GM12878 (cell line): ENCODE data around the gene CCR7. TPM values are rescaled to one million over a fixed set of nuclear protein-coding genes. Genes with fewer than 3 reads are reported as not detected.

Source experiments
- BRCA1 ChIP-seq: IDR thresholded peaks from 2 replicates; pipeline ENCODE4 v1.6.1; 2011; ENCODE audit warnings: low read depth, low read length, improper control_type of control experiment
- CEBPZ ChIP-seq: fragments of 150-350 bp; IDR thresholded peaks from 2 replicates; pipeline ENCODE4 v1.6.1; 2016; ENCODE audit warnings: low read depth, low read length
- HSF1 ChIP-seq: fragments of 150-350 bp; IDR thresholded peaks from 2 replicates; pipeline ENCODE4 v1.6.1; 2014; ENCODE audit warnings: mild to moderate bottlenecking, low read depth, low read length
- IKZF2 ChIP-seq, 2 experiments: fragments of 450-650 bp; IDR thresholded peaks; 2 replicates each; pipeline ENCODE4 v1.6.1; 2017; ENCODE audit warnings: mild to moderate bottlenecking in 2 of 2, moderate library complexity in 2 of 2
- IRF5 ChIP-seq: fragments of 450-650 bp; IDR thresholded peaks from 2 replicates; pipeline ENCODE4 v1.6.1; 2017; ENCODE audit warnings: borderline replicate concordance
- MTA3 ChIP-seq: IDR thresholded peaks from 2 replicates; pipeline ENCODE4 v1.6.1; 2012; ENCODE audit warnings: low read length, inconsistent platforms, borderline replicate concordance
- NBN ChIP-seq: fragments of 450-650 bp; IDR thresholded peaks from 2 replicates; pipeline ENCODE4 v1.6.1; 2016
- NFYA ChIP-seq: IDR thresholded peaks from 2 replicates; pipeline ENCODE4 v1.6.1; 2011; ENCODE audit warnings: low read depth, mild to moderate bottlenecking, low read length, improper control_type of control experiment, borderline replicate concordance
- RAD51 ChIP-seq: fragments of 450-650 bp; IDR thresholded peaks from 2 replicates; pipeline ENCODE4 v1.6.1; 2016; ENCODE audit warnings: moderate library complexity, mild to moderate bottlenecking, inconsistent platforms
- RUNX3 ChIP-seq: IDR thresholded peaks from 2 replicates; pipeline ENCODE4 v1.6.1; 2012; ENCODE audit warnings: low read length, inconsistent platforms
- TARDBP ChIP-seq: IDR thresholded peaks from 2 replicates; pipeline ENCODE4 v1.6.1; 2016; ENCODE audit warnings: borderline replicate concordance
- ZNF592 ChIP-seq: fragments of 450-650 bp; IDR thresholded peaks from 2 replicates; pipeline ENCODE4 v1.6.1; 2017; ENCODE audit warnings: mild to moderate bottlenecking, moderate library complexity
- polyA plus RNA-seq, 11 experiments: library from polyadenylated mRNA; depleted of rRNA in 4 of 11; unstranded in 6 of 11; stranded (reverse) in 5 of 11; fragments of >200 nt; fragmentation: Nextera tagmentation in 4 of 11; fragmentation: Illumina TruSeq in 1 of 11; extraction: Ambion mirVana in 4 of 11; extraction: Trizol in 1 of 11; gene quantifications; 1 replicate in 1 of 11; 2 replicates in 10 of 11; pipeline versions ENCODE4 v1.2.1 to v1.2.3, GENCODE V29; 2011 to 2016; ENCODE audit warnings: inconsistent platforms in 2 of 11, missing spikeins in 2 of 11, low read depth in 1 of 11
- total RNA-seq, 4 experiments: library from RNA; depleted of rRNA in 3 of 4; stranded (reverse); fragments of >200 nt in 3 of 4; fragmentation: Illumina TruSeq in 1 of 4; extraction: Trizol in 1 of 4; gene quantifications; 2 replicates each; pipeline versions ENCODE4 v1.2.1 to v1.2.3, GENCODE V29; 2013 to 2021
- TF ChIP-seq, protein P1 (sequence below): fragments of 450-650 bp; formaldehyde crosslinking; IDR thresholded peaks from 2 replicates; pipeline ENCODE4 v1.5.0; 2022; ENCODE audit warnings: mild to moderate bottlenecking, missing genetic modification characterization

The CCR7 gene
- total and polyA plus RNA-seq, 10 of the 15 experiments (the other 5 are each of a cell fraction or from before 2014, with no cell fraction given), result 131 to 1,171 (median 260) TPM

DNA sequence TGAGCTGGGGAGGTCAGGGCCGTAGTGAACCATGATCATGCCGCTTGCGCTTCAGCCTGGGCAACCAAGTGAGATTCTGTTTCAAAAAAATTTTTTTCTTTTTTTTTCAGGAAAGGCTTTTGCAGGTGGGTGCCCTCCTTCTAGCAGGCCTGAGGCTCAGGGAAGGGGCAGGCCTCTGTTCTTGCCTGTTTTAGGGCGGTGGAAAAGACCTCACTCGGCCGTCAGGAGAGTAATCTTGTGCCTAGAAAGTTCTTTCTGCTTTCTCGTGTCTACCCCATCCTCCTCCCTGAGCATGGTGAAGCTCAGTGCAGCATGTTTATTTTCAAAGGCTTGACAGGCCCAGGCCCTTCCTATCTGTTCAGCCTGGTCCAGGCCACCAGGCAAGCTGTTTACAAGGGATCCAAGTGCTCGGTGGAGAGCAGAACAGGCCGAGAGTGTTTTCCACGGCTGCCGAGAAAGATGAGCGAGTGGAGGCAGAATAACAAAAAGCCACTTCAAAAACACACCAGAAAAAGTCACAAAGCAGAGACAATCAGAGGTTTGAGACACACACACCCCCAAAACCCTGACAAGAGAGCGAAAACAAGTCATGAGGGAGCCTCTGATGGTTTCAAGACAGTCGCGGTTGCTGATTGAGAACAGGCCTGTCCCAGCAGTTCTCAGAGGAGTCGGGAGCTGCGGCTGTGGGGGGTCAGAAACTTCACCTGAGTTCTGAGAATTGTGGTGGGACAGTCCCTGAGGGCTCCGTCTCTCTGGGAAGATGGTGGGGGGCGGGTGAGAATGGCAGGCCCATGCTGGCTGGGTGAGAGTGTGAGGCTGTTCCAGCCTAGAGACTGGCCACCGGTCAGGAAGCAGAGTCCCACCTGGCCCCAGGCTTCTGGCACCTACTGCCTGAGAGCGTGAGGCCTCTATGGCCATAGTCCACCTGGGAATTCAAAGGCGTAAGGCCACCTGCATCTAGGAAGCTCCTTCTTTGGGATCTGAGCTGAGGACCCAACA lies 37.5 kb upstream of the CCR7 start (continued):
- TF ChIP-seq BRCA1 (0 out of 2 replicates have a peak, but pooled peaks have one; percentile 13), TARDBP (no peak), RAD51 (peak; percentile 28; the same call in 1 of the 2 replicates), RUNX3 (peak; percentile 96), CEBPZ (no peak), NBN (peak; percentile 97), ZNF592 (peak; percentile 54), IRF5 (no peak), NFYA (no peak), IKZF2 (IDR thresholded peaks at IDR 0.05) (peak; percentile 95 to 97), HSF1 (no peak), MTA3 (no peak; the same call in 1 of the 2 replicates)
- TF ChIP-seq, protein P1, sequence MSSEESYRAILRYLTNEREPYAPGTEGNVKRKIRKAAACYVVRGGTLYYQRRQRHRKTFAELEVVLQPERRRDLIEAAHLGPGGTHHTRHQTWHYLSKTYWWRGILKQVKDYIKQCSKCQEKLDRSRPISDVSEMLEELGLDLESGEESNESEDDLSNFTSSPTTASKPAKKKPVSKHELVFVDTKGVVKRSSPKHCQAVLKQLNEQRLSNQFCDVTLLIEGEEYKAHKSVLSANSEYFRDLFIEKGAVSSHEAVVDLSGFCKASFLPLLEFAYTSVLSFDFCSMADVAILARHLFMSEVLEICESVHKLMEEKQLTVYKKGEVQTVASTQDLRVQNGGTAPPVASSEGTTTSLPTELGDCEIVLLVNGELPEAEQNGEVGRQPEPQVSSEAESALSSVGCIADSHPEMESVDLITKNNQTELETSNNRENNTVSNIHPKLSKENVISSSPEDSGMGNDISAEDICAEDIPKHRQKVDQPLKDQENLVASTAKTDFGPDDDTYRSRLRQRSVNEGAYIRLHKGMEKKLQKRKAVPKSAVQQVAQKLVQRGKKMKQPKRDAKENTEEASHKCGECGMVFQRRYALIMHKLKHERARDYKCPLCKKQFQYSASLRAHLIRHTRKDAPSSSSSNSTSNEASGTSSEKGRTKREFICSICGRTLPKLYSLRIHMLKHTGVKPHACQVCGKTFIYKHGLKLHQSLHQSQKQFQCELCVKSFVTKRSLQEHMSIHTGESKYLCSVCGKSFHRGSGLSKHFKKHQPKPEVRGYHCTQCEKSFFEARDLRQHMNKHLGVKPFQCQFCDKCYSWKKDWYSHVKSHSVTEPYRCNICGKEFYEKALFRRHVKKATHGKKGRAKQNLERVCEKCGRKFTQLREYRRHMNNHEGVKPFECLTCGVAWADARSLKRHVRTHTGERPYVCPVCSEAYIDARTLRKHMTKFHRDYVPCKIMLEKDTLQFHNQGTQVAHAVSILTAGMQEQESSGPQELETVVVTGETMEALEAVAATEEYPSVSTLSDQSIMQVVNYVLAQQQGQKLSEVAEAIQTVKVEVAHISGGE (CRISPR knock-in tag), result no peak
